Activated effector memory CD4-positive, alpha-beta T cell treated with Interleukin-2 at 50 U/mL for 16 hours (primary cell): ENCODE measurements around the gene FOXRED2.
A peak's percentile ranks its signal among the peaks of the same experiment; 100 is the strongest.
"Not testable (repeated sequence)": the region's sequence is repeated elsewhere in the genome, so short reads cannot be mapped to it uniquely, and the experiment has no call there.

Experiments used
- DNase-seq: peaks from one replicate; pipeline ENCODE4 v3.0.0-alpha.2; 2020

FOXRED2 gene

DNA sequence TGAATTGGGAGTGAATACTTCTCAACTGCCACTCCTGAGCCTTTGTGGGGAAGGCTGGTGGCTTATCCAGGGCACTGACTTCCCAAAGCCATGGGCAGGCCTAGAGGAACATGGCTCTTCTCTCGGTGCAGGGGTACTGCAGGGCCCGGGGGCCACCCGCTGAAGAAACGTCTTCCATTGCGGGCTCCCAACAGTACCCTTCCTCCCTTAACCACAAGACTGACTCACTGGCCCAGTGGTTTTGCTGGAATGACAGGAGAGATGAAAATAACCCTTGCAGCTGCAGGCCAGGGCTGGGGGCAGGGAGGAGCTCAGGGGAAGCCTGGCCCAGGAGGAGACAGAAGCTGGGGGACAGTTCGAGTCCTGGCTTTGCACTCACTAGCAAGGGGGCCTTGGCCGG is 38.9 kb downstream of the FOXRED2 start:
- no peak for DNase-seq

DNA sequence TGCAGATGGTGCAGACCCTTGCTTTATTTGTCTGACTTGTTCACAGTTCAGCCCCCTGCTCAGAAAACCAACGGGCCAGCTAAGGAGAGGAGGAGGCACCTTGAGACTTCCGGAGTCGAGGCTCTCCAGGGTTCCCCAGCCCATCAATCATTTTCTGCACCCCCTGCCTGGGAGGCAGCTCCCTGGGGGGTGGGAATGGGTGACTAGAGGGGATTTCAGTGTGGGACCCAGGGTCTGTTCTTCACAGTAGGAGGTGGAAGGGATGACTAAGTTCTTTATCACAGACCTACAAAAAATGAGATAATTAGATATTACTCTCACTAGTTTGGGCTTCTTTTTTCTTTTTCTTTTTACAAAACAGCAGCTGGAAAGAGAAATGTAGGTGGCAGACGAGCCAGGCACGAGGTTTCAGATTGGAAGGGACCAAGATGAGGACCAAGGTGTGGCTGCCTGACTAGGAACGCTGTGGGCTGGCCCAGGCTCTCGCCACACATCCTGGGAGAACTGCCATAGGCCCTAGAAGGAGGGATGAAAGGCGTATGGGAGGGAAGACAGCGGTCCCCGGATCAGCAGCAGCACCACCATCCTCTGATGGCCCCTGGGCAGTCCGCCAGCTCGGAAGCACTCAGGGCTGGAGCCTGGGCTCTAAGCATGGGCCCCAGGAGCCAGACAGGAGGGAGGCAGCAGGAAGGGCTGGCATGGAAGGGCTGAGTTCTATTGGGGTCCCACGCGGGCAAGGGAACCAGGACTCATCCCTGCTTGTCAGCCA is 39.6 kb downstream of the FOXRED2 start:
- no peak for DNase-seq

DNA sequence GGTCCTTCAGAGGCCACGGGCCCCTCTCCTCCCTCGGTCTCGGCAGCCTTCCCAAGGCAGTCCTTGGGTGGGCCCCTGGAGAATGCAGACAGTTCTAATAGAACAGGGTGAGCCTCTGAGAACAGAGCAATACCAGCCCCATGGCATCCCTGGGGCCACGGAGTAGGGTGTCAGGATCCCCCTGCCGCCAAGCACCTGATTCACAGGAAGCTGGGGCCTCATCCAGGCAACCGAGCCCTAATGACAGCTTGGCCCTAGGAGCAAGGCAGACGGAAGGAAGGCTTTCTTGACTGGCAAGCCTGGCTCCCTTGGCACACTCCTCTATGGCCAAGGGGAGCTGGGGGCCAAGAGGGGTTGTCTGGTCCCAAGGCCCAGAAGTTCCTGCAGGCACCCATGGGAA is 40.6 kb downstream of the FOXRED2 start:
- DNase-seq, result no peak

DNA sequence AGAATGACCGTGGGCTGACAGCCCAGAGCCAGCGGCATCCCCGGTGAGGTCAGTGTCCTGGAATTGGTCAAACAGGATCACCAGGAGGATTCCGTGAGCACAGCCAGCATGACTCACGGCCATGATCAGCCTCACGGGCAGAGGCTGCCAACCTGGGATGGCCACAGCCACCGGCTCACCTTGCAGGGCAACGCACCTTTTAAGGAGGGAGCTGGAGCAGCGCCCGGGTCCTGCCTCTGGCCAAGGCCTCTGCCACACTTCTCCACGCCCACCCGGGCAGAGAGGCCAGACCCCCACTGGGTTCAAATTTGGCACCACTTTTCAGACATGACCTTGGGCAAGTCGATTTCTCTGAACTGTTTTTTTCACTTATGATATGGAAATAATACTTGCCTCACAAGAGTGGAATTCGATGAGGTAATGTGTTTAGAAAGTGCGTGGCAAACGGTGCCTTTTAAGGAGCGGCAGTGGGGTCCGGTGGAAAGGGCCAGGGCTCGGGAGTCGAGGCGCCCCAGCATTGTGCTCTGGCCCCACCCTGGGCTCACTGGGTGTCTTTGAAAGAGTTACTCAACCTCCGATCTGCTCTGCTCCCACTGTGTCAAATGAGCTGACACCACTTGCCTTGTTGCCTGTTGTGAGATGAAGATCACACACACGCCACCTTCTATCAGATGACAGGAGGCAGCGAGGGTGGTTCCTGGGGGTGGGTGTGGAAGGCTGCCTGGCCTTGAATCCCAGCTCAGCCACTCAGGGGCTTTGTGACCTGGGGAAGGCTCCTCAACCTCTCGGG is 41.4 kb downstream of the FOXRED2 start:
- DNase-seq, result no peak

DNA sequence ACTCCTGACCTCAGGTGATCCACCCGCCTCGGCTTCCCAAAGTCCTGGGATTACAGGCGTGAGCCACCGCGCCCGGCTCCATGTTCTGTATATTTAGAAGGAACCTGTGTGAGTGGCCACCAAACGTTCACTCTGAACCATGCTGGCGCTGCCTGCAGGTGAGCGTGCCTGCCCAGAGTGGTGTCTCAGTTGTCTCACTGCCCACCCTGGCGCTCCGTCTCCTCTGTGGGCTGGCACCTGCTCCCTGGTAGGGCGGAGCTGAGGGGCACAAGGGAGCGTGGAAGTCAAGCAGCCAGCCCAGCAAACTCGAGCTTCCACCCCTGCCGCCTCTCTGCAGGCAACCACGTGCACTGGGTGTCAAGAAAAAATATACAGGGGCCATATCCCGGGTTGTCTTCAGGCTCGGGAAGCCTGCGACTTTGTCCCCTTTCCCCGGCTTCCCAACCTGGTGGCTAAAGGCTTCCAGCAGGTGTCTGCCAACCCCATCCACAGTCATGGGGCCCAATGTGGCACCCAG is 42.1 kb downstream of the FOXRED2 start:
- no peak for DNase-seq

DNA sequence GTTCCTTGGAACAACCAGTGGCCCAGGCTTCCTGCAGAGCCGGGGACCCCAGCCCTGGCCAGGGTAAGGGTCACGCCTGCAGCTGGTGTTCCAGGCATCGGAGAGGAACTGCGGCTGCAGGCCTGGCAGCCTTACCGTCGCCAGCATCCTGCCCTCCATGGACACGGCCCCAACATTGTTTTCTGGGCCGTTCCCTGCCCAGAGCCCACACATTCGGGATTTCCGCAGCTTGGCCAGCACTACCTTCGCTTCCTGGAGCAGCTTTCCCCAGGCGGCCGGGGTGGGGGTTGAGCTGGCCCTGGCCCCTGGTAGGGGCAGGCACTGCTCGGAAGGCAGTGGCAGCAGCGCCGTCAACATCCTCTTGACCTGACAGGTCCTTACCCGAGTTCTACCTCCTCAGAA is 43.1 kb downstream of the FOXRED2 start:
- no peak for DNase-seq

DNA sequence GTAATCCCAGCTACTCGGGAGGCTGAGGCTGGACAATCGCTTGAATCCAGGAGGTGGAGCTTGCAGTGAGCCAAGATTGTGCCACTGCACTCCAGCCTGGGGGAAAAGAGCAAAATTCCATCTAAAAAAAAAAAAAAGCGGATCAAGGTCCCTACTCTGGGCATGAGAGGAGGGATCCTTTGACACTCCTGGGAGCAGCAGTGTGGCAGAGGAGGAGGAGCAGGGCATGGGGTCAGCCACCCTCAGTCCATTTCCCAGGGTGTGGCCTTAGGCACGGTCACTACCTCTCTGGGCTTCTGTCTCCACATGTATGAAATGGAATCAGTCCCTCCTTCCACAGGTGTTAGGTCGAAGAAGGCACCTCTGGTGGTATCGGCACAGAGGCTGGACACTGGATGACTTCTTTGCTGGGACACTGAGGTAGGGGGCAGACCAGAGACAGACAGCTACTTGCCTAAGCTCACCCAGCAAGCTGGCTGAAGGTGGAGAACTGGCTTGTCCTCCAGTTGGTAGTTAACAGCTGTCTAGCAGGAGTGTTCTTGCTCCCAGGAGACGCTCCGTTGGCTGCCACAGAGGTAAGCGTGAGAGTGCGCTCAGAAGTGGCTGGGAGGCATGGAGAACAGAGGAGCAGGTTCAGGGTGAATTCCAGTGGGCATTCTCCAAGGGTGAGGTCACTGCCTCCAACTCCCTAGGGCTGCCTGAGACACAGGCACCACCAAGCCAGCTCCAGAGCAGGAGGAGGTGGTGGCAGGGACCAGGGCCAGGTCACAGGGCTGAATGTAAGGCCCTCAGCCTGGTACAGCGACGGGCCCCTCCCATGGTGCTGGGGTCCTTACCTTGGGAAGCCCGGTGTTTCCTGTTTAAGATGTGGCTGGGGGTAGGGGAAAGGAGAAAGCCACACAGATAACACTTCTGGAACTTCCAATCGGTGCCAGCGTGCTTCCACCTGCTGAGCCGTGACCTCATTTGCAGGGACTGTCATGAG is 44.9 kb downstream of the FOXRED2 start:
- DNase-seq, result no peak

DNA sequence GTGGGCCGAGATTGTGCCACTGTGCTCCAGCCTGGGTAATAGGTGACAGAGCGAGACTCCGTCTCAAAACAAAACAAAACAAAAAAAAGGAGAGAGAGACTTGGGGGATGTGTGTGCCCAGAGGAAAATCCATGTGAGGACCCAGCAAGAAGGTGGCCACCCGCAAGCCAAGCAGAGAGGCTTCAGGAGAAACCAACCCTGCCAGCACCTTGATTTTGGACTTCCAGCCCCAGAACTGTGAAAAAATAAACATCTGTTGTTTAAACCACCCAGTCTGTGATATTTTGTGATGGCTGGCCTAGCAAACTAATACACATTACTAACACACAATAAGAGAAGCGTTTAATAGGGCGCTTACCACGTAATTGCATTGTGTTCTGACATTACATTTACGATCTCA is 46.6 kb downstream of the FOXRED2 start:
- DNase-seq, result no peak

DNA sequence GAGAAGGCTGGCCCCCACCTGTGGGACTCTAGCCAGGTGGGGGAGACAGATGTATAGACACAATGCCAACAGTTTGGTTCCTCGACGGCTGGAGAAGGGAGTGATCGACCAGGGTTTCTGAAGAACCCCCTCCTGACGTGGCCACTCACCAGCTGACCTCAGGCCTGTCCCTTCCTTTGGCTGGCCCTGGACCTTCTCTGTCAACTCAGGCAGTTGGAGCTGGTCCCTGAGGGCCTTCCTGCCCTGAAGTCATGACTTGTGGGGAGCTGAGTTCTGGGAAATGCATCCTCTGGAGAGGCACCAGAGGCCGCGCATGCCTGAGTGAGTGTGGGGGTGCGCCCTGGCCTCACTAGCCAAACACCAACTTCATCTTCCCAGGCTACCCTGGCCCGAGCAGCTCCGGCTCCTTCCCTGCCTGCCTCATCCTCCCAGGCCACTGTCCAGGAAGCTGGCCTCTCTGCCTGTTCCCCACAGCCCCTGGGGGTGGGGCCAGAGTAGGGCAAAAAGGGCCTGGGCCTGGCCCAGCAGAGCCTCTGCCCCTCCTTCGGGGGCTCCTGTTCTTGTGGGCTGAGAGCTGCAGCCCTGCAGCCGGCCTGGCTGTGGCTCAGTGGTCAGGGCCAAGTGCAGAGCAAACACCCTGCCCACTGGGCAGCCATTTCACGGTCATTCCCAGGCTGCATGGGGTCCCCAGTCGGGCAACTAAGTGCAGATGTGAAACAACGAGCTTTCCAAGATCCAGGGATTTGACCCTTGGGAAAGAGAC is 49.0 kb downstream of the FOXRED2 start:
- no peak for DNase-seq

DNA sequence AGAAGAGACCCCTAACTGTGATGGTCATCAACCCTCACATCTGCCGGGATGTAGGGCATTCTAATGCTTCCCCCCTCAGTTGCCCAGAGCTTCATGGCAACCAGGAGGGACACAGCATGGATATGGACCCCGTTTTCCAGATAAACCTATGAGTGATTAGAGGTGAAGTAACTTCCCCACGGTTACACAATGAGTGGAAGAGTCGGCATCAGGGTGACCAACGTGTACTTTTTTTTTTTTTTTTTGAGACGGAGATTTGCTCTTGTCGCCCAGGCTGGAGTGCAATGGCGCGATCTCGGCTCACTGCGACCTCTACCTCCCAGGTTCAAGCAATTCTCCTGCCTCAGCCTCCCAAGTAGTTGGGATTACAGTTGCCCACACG is 50.4 kb downstream of the FOXRED2 start:
- no peak for DNase-seq

DNA sequence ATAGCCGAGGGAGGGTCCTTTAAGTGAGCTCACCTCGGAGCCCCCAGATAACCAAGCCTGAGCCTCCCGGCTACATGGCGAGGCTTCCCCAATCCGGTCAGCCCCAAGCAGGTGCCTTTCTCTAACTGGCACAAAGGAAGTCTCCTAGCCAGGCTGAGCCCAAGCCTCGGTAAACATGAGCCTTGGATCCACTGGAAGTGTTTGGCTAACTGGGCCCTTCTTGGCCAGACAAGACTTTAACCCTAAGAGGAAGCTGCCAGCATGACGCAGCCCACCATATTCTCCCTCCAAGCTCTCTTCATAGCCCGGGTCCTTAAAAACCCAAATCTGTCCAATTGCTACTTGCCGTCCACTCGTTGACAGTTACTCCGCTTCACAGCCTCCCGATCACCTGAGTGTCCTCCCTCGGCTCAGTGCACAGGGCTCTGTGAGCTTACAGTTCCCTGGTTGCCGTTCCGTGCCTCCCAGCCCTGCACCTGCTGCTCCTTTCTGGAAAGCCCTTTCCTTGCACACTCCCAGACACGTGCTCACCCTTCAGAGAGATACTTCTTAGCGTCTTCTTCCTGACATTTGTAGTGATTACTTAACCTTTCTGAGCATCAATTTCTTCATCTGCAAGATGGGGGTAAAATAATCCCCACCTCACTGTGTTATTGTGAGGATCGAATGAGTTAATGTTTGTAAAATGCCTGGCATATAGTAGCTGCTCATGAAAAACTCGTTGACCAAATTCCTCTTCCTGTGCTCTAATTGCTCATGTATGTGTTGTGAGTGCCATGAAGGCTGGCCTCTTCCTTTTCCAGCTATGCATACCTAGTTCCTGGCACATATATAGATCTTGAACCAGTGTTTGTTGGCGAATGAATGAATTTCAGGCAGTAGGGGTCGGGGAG is 51.0 kb downstream of the FOXRED2 start:
- DNase-seq, result no peak

DNA sequence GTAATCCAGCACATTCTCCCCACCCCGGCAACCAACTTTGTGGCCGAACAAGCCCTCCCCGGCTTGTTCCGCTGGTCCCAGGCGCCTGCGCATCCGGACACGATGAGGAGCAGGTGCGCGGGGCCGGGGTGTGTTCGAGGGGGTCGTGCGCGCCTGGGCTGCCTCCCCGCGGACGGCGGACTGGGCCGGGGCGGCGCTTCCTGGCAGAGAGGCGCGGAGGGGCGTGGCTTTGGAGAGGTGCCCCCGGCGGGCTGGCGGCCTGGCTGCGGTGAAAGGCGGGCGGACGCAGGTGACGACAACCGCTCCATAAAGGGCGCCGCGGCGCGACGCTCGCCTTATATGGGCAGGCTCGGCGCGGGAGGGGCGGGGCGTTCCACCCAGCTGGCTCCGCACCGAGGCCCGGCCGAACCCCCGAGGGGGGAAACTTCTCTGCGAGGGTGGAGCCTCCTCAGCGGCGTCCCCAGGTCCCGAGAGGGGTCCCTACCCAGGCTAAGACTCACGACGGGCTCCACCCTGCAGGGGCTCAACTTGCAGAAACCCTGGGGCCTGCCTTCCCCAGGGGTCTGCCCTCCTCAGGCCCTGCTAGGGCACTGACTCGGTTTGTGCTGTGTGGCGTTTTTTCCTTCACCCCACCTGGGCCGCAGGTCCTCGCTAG is 51.8 kb downstream of the FOXRED2 start:
- peak; percentile 90 for DNase-seq

DNA sequence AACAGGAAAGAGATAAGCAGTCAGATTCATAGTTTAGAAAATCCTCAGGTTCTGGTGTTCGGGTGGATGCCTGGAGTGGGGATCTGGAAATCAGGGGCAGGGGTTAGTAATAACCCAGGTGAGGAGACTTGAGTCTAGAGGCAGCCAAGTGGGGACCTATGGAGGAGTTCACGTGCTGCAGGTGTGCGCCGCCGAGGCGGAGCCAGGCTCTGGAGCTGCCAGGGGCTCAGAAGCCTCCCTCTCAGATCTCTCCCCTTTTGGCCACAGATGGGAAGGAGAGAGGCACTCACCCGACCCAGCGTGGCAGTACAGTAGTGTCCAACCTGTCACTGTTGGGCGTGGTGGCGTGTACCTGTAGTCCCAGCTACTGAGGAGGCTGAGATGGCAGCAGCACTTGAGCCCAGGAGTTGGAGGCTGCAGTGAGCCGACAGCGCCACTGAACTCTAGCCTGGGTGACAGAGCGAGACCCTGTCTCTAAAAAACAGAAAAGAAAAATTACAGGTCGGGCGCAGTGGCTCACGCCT is 52.9 kb downstream of the FOXRED2 start:
- no peak for DNase-seq

DNA sequence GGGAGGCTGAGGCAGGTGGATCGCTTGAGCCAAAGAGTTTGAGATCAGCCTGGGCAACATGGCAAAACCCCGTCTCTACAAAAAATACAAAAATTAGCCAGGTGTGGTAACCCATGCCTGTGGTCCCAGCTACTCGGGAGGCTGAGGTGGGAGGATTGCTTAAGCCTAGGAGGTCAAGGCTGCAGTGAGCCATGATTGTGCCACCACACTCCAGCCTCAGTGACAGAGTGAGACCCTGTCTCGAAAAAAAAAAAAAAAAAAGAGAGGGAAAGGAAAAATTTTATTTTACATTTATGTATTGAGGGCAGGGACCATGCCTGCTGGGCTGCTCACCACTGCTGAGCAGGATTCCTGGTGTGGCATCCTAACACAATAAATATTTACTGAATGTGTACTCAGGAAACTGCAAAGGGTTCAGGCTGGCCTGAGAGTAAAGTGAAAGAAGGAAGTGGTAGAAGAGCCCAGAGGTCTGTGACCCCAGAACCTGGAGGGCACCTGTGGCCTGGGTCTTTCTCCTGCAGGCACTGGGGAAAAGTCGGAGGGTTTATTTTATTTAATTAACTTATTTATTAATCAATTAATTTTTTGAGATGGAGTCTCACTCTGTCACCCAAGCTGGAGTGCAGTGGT is 53.7 kb downstream of the FOXRED2 start:
- DNase-seq, result not testable (repeated sequence)

DNA sequence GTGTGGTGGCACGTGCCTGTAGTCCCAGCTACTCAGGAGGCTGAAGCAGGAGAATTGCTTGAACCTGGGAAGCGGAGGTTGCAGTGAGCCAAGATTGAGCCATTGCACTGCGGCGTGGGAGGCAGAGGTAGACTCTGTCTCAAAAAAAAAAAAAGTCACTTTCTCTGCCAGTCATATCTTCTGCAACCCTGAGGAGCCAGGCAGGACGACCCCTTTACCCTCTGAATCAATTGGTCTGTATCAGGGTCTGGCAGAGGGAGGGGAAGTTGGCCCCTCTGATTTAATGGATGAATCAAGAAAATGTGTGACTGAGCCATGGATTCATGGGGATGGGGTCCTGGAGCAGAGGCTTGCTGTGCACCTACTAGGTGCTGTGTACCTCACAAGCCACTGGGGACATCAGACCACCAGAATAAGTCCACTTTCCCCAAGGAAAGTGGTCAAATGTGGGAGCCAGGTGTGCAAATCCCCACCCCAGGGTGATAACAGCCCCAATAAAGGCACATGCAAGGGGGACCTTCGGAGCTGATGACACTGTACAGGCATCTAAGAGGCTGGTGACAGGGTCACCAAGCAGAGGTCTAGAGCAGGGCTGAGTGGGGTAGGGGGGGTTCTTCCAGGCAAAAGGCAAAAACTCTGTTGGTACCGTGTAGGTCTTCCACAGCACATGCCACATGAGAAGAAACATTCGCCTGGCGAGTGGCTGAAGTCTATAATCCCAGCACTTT is 54.4 kb downstream of the FOXRED2 start:
- no peak for DNase-seq

DNA sequence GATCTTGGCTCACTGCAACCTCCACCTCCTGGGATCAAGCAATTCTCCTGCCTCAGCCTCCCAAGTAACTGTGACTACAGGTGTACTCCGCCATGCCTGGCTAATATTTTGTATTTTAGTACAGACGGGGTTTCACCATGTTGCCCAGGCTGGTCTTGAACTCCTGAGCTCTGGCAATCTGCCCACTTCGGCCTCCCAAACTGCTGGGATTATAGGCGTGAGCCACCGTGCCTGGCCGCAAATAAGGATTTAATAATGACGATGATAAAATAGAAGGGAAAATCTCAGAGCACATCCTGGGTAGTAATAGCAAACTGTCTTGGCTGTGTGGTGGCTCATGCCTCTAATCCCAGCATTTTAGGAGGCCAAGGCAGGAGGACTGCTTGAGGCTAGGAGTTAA is 55.9 kb downstream of the FOXRED2 start:
- not testable (repeated sequence) for DNase-seq

DNA sequence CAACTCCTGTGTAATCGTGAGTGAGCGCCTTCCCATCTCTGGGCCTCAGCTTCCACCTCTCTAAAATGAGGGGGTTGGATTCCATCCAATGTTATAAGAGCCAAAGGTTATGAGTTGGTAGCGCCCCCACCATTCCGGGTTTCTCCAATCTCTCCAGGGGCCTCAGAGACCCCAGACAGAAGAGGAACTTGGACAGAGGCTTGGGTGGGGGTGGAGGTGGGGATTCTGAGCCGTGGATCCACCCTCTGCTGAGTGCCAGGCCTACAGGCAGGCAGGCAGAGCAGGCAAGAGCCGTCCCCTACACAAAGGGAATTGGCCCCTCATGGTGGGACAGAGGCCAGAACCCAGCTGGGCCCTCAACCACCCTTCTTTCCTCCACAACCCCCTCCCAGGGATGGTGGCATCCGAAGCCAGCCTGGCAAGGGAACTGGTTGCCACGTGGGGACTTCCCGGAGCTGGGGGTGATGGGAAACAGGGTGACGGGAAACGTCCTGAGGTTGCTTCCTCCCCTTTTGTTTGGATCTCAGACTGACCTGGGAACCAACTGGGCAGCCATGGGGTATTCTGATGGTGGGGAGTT is 57.2 kb downstream of the FOXRED2 start:
- DNase-seq, result no peak

DNA sequence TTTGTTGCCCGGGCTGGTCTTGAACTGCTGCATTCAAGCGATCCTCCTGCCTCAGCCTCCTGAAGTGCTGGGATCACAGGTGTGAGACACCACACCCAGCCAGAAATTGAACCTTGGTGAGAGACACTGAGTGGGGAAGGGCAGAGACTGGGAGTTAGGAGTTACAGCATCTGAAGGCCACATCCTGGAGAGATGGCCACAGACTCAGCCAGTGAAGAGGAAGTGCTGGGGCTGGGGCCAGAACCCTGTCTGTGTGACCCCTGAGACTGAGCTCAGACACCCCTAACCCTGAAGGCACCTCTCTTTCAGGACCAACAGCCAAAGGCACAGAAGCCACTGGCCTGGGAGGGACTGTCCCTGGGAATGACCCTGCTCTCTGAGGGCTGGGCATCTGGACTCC is 59.2 kb downstream of the FOXRED2 start:
- no peak for DNase-seq
